Smooth muscle cell of the umbilical artery (primary cell): ENCODE results near the gene GFRA1. TPM values are rescaled to one million over a fixed set of nuclear protein-coding genes. Genes with fewer than 3 reads are reported as not detected.

Source experiments
- total RNA-seq: library from RNA; depleted of rRNA; stranded (reverse); fragments of >200 nt; gene quantifications from 2 replicates; pipeline ENCODE4 v1.2.3, GENCODE V29; 2014

The GFRA1 gene
- total RNA-seq: 0.30 and 0.46 TPM in 2 replicates

DNA sequence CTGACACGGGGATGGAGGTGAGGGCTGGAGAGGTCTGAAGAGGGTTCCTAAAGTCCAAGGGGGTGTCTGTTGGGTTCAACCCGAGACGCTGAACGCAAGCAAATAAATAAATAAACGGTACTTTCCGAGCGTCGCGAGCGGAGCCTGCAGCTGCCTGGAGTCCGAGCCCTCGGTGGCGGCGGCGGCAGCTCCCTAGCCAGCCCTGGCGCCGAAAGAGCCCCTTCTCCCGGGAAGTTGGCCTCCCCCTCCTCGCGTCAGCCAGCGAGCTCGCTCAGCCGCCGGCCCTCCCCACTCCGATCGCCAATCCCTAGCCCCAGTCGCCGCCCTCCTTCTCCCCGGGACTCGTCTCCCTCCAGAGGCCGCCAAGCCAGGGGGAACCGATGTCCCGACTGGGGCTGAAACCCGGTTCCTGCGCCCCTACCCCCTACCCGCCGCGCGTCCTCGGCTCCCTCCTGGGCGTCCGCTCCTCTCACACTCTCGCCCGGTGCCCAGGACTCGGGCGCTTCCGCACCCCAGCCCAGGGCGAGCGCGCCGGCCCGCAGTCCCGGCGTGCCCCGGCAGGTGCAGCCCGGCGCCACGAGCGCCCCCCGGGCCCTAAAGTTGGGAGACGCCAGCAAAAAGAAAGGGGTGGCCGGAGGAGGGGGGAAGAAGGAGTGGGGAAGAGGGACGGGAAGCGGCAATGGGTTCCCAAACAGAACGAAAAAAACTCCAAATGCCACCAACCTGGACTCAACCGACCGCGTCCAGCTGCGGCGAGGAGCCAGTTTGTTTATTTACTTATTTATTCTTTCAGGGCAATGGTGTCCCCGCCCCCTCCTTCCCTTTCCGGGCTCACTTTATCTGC is at the start of gene GFRA1:
TSS of gene GFRA1 (minus strand) at position 767 of the 844 bp plus-strand sequence. CDS start 1,177 bp downstream, outside the sequence.

Other genes with a start within 250 kb of the GFRA1 start
- gene CCDC172, start 51.2 kb upstream of the GFRA1 start, total RNA-seq: not detected in 2 replicates
- not detected in 2 replicates for gene PNLIPRP3, start 154.6 kb upstream of the GFRA1 start, total RNA-seq